Panc1 (cell line): ENCODE data around the gene MYH14. TPM values are rescaled to one million over a fixed set of nuclear protein-coding genes. Genes with fewer than 3 reads are reported as not detected.

Experiments used
- ATAC-seq: fragments of 200-7000 bp; cut with Tn5 transposase; 2 replicates; pipeline ENCODE4 v1.9.1; 2020; ENCODE audit warnings: mild to moderate bottlenecking, moderate library complexity
- BruUV-seq: library from RNA; stranded (reverse); fragments of 400-500 nt; replicated peaks from 2 replicates; lab custom pipeline; 2021; lab: Mats Ljungman, UMichigan
- CTCF ChIA-PET: fragments of 300-600 bp; sonication (Branson Sonifier 250); formaldehyde crosslinking; loops from one replicate; lab custom pipeline; 2022; ENCODE audit warnings: antibody characterized with exemption; lab: Charles Lee
- POLR2A ChIA-PET: fragments of 300-600 bp; sonication (Branson Sonifier 250); formaldehyde crosslinking; loops from one replicate; lab custom pipeline; 2022; ENCODE audit warnings: antibody characterized with exemption; lab: Charles Lee
- DNase-seq: peaks from one replicate; pipeline ENCODE4 v3.0.0-alpha.2; 2010; ENCODE audit warnings: low read depth, low spot score
- H3K27ac ChIP-seq: 2 replicates; pipeline ENCODE4 v1.5.1; 2011; ENCODE audit warnings: mild to moderate bottlenecking, low read length, inconsistent platforms
- H3K27me3 ChIP-seq: fragments of 200-500 bp; sonication (Bioruptor generic); 2 replicates; pipeline ENCODE4 v1.6.0; 2014; ENCODE audit warnings: low read length, inconsistent platforms; ENCODE audit not compliant: control insufficient read depth, insufficient read depth
- H3K36me3 ChIP-seq: fragments of 200-500 bp; sonication (Bioruptor generic); 2 replicates; pipeline ENCODE4 v1.5.1; 2014; ENCODE audit warnings: inconsistent platforms, mild to moderate bottlenecking, low read length, moderate library complexity; ENCODE audit not compliant: control insufficient read depth, insufficient read depth
- H3K4me1 ChIP-seq: 2 replicates; pipeline ENCODE4 v1.5.1; 2011; ENCODE audit warnings: inconsistent platforms, mild to moderate bottlenecking, low read length, moderate library complexity; ENCODE audit not compliant: control insufficient read depth, insufficient read depth
- H3K4me3 ChIP-seq, 2 experiments: 2 replicates each; pipeline ENCODE4 v1.5.1; 2011 to 2012; ENCODE audit warnings: low read depth in 2 of 2, low read length in 2 of 2, mild to moderate bottlenecking in 2 of 2, inconsistent platforms in 1 of 2, moderate library complexity in 1 of 2
- H3K9me3 ChIP-seq: fragments of 200-500 bp; sonication (Bioruptor generic); 2 replicates; pipeline ENCODE4 v1.5.1; 2014; ENCODE audit warnings: low read depth, mild to moderate bottlenecking, inconsistent platforms, low read length, moderate library complexity; ENCODE audit not compliant: control insufficient read depth, insufficient read depth
- CTCF ChIP-seq: fragments of 450-650 bp; IDR thresholded peaks from 2 replicates; pipeline ENCODE4 v1.5.1; 2017; ENCODE audit warnings: mild to moderate bottlenecking
- POLR2AphosphoS5 ChIP-seq: IDR thresholded peaks from 2 replicates; pipeline ENCODE4 v1.6.1; 2012; ENCODE audit warnings: mild to moderate bottlenecking, low read depth, low read length, moderate library complexity
- REST ChIP-seq, 2 experiments: IDR thresholded peaks; 2 replicates each; pipeline ENCODE4 v1.6.1; 2011 to 2012; ENCODE audit warnings: low read depth in 2 of 2, control low read depth in 1 of 2, low read length in 1 of 2, mild to moderate bottlenecking in 1 of 2, moderate library complexity in 1 of 2; ENCODE audit not compliant: insufficient read depth in 1 of 2
- SIN3A ChIP-seq: IDR thresholded peaks from 2 replicates; pipeline ENCODE4 v1.6.1; 2012; ENCODE audit warnings: low read depth, mild to moderate bottlenecking, low read length, moderate library complexity, borderline replicate concordance; ENCODE audit not compliant: insufficient read depth
- TCF7L2 ChIP-seq: IDR thresholded peaks from 2 replicates; pipeline ENCODE4 v1.6.1; 2011; ENCODE audit warnings: mild to moderate bottlenecking, low read depth, low read length, inconsistent platforms
- in situ Hi-C: cut with HindIII; loops from 2 replicates; pipeline ENCODE4 v1.10.0; 2016; ENCODE audit warnings: low sequenced_read_pairs, low pct_unique_long_range_greater_than_20kb
- intact Hi-C: fragments of 100-400 bp; cut with micrococcal nuclease; formaldehyde crosslinking; loops from one replicate; pipeline ENCODE4 v1.10.0; 2022; ENCODE audit not compliant: unreplicated experiment
- total RNA-seq: library from RNA; stranded (reverse); gene quantifications from one replicate; pipeline ENCODE4 v1.2.1, GENCODE V29; 2021; ENCODE audit not compliant: unreplicated experiment

Gene MYH14
- total RNA-seq, 1 experiment from 2014 or later = 23.8 TPM

GRCh38 chr19:50358483-50359327 is 155.3 kb downstream of the MYH14 start:
- H3K36me3 ChIP-seq = no peaks in the 10 kb centered on the region
- H3K4me3 ChIP-seq = no peak overlapping the region
- in situ Hi-C loops (no loop called here), intact Hi-C loops (no loop called here)
- no peak overlapping the region for H3K27ac ChIP-seq
- POLR2A ChIA-PET = no interaction called here
- TF ChIP-seq TCF7L2 (0 out of 2 replicates have a peak, but pooled peaks have one; percentile 29), POLR2AphosphoS5 (no peak), CTCF (no peak)
- no peaks in the 10 kb centered on the region for H3K4me1 ChIP-seq
- no peaks in the 10 kb centered on the region for H3K9me3 ChIP-seq
- CTCF ChIA-PET = no interaction called here
- DNase-seq = no peak
- H3K27me3 ChIP-seq = no peaks in the 10 kb centered on the region
- ATAC-seq = no peak; the same call in 1 of the 2 replicates
- BruUV-seq = no TSS peak

- in situ Hi-C loops (no loop called here), intact Hi-C loops (no loop called here)
- ATAC-seq (no peak), DNase-seq (no peak)
- H3K4me3 ChIP-seq = no peak overlapping the region
- no peaks in the 10 kb centered on the region for H3K36me3 ChIP-seq
- ChIA-PET POLR2A (no interaction called here), CTCF (no interaction called here)
- H3K27ac ChIP-seq = no peak overlapping the region
- H3K9me3 ChIP-seq = no peaks in the 10 kb centered on the region
- H3K27me3 ChIP-seq = no peaks in the 10 kb centered on the region
- BruUV-seq = no TSS peak
- TF ChIP-seq CTCF = no peak
- no peak for TF ChIP-seq SIN3A
- no peak for TF ChIP-seq TCF7L2
- TF ChIP-seq REST (IDR thresholded peaks at IDR 0.05; ENCODE audit: insufficient read depth in 1 of 2, low read depth in 2 of 2, low read length in 1 of 2) = no peak
- no peaks in the 10 kb centered on the region for H3K4me1 ChIP-seq
Observed at GRCh38 chr19:50359328-50359818, 156.0 kb downstream of the MYH14 start.

Other genes with a start within 250 kb of the MYH14 start
- gene SIGLEC11, start 242.4 kb upstream of the MYH14 start, total RNA-seq = not detected
- gene VRK3, start 178.2 kb upstream of the MYH14 start, total RNA-seq = 32.6 TPM
- 11.7 TPM for gene ZNF473, start 177.6 kb upstream of the MYH14 start, total RNA-seq
- gene IZUMO2, start 40.3 kb upstream of the MYH14 start, total RNA-seq = not detected
- 10.8 TPM for gene KCNC3, start 125.8 kb downstream of the MYH14 start, total RNA-seq
- 2.5 TPM for gene NAPSA, start 162.0 kb downstream of the MYH14 start, total RNA-seq
- 55.8 TPM for gene NR1H2, start 172.8 kb downstream of the MYH14 start, total RNA-seq
- 71.7 TPM for gene POLD1, start 180.7 kb downstream of the MYH14 start, total RNA-seq
- not detected for gene SPIB, start 215.3 kb downstream of the MYH14 start, total RNA-seq
- 0.18 TPM for gene MYBPC2, start 229.3 kb downstream of the MYH14 start, total RNA-seq